WTC11 (cell line): ENCODE measurements around the gene TSPAN32. TPM values are rescaled to one million over a fixed set of nuclear protein-coding genes. Genes with fewer than 3 reads are reported as not detected.
"Not testable (repeated sequence)": the region's sequence is repeated elsewhere in the genome, so short reads cannot be mapped to it uniquely, and the experiment has no call there.

ENCODE experiments used
- ATAC-seq: fragments of 200-7000 bp; cut with Tn5 transposase; 2 replicates; pipeline ENCODE4 v1.10.0; 2021; ENCODE audit warnings: mild to moderate bottlenecking, moderate library complexity
- CTCF ChIA-PET: fragments of 300-600 bp; sonication (Branson Sonifier 250); formaldehyde crosslinking; loops from one replicate; lab custom pipeline; 2021; ENCODE audit warnings: antibody characterized with exemption; lab: Charles Lee
- POLR2A ChIA-PET: fragments of 350-600 bp; sonication (Branson Sonifier 250); formaldehyde crosslinking; loops from one replicate; lab custom pipeline; 2021; ENCODE audit warnings: antibody characterized with exemption; lab: Charles Lee
- DNase-seq: peaks from one replicate; pipeline ENCODE4 v3.0.0; 2021; ENCODE audit warnings: low spot score
- H3K27ac Mint-ChIP-seq: 2 replicates; pipeline ENCODE4 v1.8.0; 2021; ENCODE audit warnings: mixed read lengths
- H3K27me3 Mint-ChIP-seq: 2 replicates; pipeline ENCODE4 v1.8.0; 2021; ENCODE audit warnings: low read depth, mild to moderate bottlenecking, moderate library complexity, mixed read lengths
- H3K36me3 Mint-ChIP-seq: 2 replicates; pipeline ENCODE4 v1.8.0; 2021; ENCODE audit warnings: mixed read lengths
- H3K4me1 Mint-ChIP-seq: 2 replicates; pipeline ENCODE4 v1.8.0; 2022; ENCODE audit warnings: mixed read lengths
- H3K4me3 Mint-ChIP-seq: 2 replicates; pipeline ENCODE4 v1.8.0; 2021; ENCODE audit warnings: mild to moderate bottlenecking, moderate library complexity, mixed read lengths
- H3K9me3 Mint-ChIP-seq: 2 replicates; pipeline ENCODE4 v1.8.0; 2021; ENCODE audit warnings: mixed read lengths
- EMX1 ChIP-seq: fragments of 250-450 bp; sonication (Bioruptor Pico); IDR thresholded peaks from 2 replicates; pipeline ENCODE4 v1.8.0; 2021; ENCODE audit warnings: mild to moderate bottlenecking
- FOXK1 ChIP-seq: sonication (generic); formaldehyde crosslinking; IDR thresholded peaks from 2 replicates; pipeline ENCODE4 v1.8.0; 2022; ENCODE audit warnings: mild to moderate bottlenecking, moderate library complexity, missing genetic modification reagents
- FOXP1 ChIP-seq: sonication (generic); formaldehyde crosslinking; IDR thresholded peaks from 2 replicates; pipeline ENCODE4 v1.8.0; 2022; ENCODE audit warnings: missing genetic modification reagents, mild to moderate bottlenecking, moderate library complexity, borderline replicate concordance
- JUN ChIP-seq: sonication (generic); formaldehyde crosslinking; IDR thresholded peaks from 2 replicates; pipeline ENCODE4 v1.8.0; 2023; ENCODE audit warnings: mild to moderate bottlenecking, missing genetic modification reagents
- PRRX2 ChIP-seq: fragments of 250-450 bp; sonication (Bioruptor Pico); IDR thresholded peaks from 2 replicates; pipeline ENCODE4 v1.8.0; 2021; ENCODE audit warnings: mild to moderate bottlenecking
- ZNF396 ChIP-seq: fragments of 250-450 bp; sonication (Bioruptor Pico); IDR thresholded peaks from 2 replicates; pipeline ENCODE4 v1.8.0; 2021; ENCODE audit warnings: mild to moderate bottlenecking, moderate library complexity, borderline replicate concordance
- ZNF423 ChIP-seq: fragments of 250-450 bp; sonication (Bioruptor Pico); IDR thresholded peaks from 2 replicates; pipeline ENCODE4 v2.1.2; 2022; ENCODE audit warnings: mild to moderate bottlenecking, moderate library complexity
- total RNA-seq: library from RNA; stranded (reverse); gene quantifications from 3 replicates; pipeline ENCODE4 v1.2.3, GENCODE V29; 2021
- TF ChIP-seq, protein P1 (sequence below): sonication (generic); formaldehyde crosslinking; IDR thresholded peaks from 2 replicates; pipeline ENCODE4 v1.8.0; 2022; ENCODE audit warnings: mild to moderate bottlenecking, missing genetic modification reagents
- TF ChIP-seq, protein P2 (sequence below): sonication (generic); formaldehyde crosslinking; conservative IDR thresholded peaks from 2 replicates; pipeline ENCODE4 v1.8.1; 2023; ENCODE audit warnings: mild to moderate bottlenecking, low read depth, missing genetic modification reagents, moderate library complexity
- TF ChIP-seq, protein P3 (sequence below): sonication (generic); formaldehyde crosslinking; IDR thresholded peaks from 2 replicates; pipeline ENCODE4 v1.8.1; 2022; ENCODE audit warnings: low read depth, mild to moderate bottlenecking, moderate library complexity, missing genetic modification reagents, borderline replicate concordance
- TF ChIP-seq, protein P4 (sequence below): sonication (generic); formaldehyde crosslinking; IDR thresholded peaks from 2 replicates; pipeline ENCODE4 v1.8.1; 2022; ENCODE audit warnings: missing genetic modification reagents, borderline replicate concordance

The TSPAN32 gene
- total RNA-seq, 1 experiment from 2014 or later = not detected

DNA sequence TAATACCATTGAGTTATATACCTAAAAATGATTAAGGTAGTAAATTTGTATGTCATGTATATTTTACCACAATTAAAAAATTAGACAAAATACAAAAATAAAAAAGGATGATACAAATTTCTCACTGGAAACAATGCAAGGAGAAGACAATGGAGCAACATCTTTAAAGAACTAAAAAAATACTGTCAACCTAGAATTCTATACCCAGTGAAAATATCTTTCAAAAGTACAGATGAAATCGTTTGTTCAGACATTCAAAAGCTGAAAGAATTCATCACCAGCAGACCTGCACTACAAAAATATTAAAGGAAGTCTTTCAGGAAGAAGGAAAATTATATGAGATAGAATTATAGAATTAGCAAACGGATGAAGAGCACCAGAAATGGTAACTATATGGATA, 21.6 kb upstream of the TSPAN32 start (continued):
- TF ChIP-seq, protein P1, sequence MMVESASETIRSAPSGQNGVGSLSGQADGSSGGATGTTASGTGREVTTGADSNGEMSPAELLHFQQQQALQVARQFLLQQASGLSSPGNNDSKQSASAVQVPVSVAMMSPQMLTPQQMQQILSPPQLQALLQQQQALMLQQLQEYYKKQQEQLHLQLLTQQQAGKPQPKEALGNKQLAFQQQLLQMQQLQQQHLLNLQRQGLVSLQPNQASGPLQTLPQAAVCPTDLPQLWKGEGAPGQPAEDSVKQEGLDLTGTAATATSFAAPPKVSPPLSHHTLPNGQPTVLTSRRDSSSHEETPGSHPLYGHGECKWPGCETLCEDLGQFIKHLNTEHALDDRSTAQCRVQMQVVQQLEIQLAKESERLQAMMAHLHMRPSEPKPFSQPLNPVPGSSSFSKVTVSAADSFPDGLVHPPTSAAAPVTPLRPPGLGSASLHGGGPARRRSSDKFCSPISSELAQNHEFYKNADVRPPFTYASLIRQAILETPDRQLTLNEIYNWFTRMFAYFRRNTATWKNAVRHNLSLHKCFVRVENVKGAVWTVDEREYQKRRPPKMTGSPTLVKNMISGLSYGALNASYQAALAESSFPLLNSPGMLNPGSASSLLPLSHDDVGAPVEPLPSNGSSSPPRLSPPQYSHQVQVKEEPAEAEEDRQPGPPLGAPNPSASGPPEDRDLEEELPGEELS (CRISPR knock-in tag) = no peak
- TF ChIP-seq, protein P2, sequence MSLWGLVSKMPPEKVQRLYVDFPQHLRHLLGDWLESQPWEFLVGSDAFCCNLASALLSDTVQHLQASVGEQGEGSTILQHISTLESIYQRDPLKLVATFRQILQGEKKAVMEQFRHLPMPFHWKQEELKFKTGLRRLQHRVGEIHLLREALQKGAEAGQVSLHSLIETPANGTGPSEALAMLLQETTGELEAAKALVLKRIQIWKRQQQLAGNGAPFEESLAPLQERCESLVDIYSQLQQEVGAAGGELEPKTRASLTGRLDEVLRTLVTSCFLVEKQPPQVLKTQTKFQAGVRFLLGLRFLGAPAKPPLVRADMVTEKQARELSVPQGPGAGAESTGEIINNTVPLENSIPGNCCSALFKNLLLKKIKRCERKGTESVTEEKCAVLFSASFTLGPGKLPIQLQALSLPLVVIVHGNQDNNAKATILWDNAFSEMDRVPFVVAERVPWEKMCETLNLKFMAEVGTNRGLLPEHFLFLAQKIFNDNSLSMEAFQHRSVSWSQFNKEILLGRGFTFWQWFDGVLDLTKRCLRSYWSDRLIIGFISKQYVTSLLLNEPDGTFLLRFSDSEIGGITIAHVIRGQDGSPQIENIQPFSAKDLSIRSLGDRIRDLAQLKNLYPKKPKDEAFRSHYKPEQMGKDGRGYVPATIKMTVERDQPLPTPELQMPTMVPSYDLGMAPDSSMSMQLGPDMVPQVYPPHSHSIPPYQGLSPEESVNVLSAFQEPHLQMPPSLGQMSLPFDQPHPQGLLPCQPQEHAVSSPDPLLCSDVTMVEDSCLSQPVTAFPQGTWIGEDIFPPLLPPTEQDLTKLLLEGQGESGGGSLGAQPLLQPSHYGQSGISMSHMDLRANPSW (CRISPR knock-in tag) = no peak
- no peak for TF ChIP-seq JUN (CRISPR knock-in tag)
- TF ChIP-seq, protein P3, sequence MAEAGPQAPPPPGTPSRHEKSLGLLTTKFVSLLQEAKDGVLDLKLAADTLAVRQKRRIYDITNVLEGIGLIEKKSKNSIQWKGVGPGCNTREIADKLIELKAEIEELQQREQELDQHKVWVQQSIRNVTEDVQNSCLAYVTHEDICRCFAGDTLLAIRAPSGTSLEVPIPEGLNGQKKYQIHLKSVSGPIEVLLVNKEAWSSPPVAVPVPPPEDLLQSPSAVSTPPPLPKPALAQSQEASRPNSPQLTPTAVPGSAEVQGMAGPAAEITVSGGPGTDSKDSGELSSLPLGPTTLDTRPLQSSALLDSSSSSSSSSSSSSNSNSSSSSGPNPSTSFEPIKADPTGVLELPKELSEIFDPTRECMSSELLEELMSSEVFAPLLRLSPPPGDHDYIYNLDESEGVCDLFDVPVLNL = no peak
- TF ChIP-seq, protein P4, sequence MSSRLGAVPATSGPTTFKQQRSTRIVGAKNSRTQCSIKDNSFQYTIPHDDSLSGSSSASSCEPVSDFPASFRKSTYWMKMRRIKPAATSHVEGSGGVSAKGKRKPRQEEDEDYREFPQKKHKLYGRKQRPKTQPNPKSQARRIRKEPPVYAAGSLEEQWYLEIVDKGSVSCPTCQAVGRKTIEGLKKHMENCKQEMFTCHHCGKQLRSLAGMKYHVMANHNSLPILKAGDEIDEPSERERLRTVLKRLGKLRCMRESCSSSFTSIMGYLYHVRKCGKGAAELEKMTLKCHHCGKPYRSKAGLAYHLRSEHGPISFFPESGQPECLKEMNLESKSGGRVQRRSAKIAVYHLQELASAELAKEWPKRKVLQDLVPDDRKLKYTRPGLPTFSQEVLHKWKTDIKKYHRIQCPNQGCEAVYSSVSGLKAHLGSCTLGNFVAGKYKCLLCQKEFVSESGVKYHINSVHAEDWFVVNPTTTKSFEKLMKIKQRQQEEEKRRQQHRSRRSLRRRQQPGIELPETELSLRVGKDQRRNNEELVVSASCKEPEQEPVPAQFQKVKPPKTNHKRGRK (CRISPR knock-in tag) = no peak
- TF ChIP-seq, all 79 proteins: peak for 0

DNA sequence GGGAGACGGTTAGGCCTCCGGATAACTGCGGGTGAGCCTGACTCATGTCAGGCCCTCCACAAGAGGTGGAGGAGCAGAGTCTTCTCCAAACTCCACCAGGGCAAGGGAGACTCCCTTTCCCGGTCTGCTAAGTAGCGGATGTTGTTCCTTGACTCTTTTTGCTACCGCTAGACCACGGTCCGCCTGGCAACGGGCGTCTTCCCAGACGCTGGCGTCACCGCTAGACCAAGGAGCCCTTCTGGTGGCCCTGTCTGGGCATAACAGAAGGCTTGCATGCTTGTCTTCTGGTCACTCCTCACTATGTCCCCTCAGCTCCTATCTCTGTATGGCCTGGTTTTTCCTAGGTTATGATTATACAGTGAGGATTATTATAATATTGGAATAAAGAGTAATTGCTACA, 15.5 kb upstream of the TSPAN32 start:
- H3K27ac Mint-ChIP-seq, H3K4me3 Mint-ChIP-seq, DNase-seq, H3K9me3 Mint-ChIP-seq, H3K36me3 Mint-ChIP-seq, ATAC-seq, POLR2A ChIA-PET, H3K4me1 Mint-ChIP-seq, CTCF ChIA-PET: not testable (repeated sequence)
- H3K27me3 Mint-ChIP-seq = peaks cover 72% of the 10 kb centered on the region

DNA sequence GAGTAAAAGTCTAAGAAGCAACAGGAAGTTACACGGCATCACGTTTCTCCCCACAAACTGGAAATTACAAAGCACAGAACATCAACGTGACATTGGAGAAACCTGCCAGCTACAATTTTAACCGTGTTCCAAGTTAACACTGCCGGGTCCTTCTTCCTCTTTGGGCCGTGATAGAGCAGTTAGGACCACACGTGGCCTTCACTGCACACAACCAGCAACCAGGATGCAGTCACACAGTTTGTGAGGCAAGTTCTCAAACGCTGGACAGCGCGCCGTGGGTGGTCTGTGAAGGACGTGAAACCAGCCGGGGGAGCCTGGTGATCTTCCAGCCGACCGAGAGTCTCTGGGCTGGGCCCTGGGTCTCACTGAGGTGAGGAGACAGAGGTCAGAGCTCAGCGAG, 14.7 kb upstream of the TSPAN32 start:
- peaks cover 8% of the 10 kb centered on the region; the same call in 1 of the 2 replicates for H3K4me1 Mint-ChIP-seq
- H3K27ac Mint-ChIP-seq = no peak overlapping the region
- H3K36me3 Mint-ChIP-seq = no peaks in the 10 kb centered on the region
- ChIA-PET CTCF (interaction anchor here (1.6 kb wide), 1 partner anchor 101 kb away, joined by 4 read pairs; no protein-coding TSS in a partner anchor), POLR2A (no interaction called here)
- H3K27me3 Mint-ChIP-seq = peaks cover 66% of the 10 kb centered on the region
- peaks cover 6% of the 10 kb centered on the region; the same call in 1 of the 2 replicates for H3K9me3 Mint-ChIP-seq
- no peak for ATAC-seq
- DNase-seq = peak; percentile 6
- H3K4me3 Mint-ChIP-seq = no peak overlapping the region
- no peak for TF ChIP-seq ZNF423 (CRISPR knock-in tag)
- no peak for TF ChIP-seq ZNF396 (CRISPR knock-in tag)
- TF ChIP-seq, protein P1 (CRISPR knock-in tag) = no peak
- no peak for TF ChIP-seq PRRX2 (CRISPR knock-in tag)
- TF ChIP-seq FOXK1 (CRISPR knock-in tag) = no peak
- no peak for TF ChIP-seq EMX1 (CRISPR knock-in tag)
- no peak for TF ChIP-seq FOXP1
